Upper lobe of right lung (tissue), 1 donor: Measurements from ENCODE around the gene PDK1. TPM values are rescaled to one million over a fixed set of nuclear protein-coding genes. Genes with fewer than 3 reads are reported as not detected.

Source experiments
- ATAC-seq: fragments of 200-7000 bp; cut with Tn5 transposase; one replicate; pipeline ENCODE4 v1.9.1; 2020; ENCODE audit warnings: mild to moderate bottlenecking, moderate library complexity
- DNase-seq: peaks from one replicate; pipeline ENCODE4 v3.0.0-alpha.2; 2020
- H3K27ac ChIP-seq: fragments of 200-600 bp; one replicate; pipeline ENCODE4 v1.8.0; 2022
- H3K27me3 ChIP-seq: fragments of 200-600 bp; one replicate; pipeline ENCODE4 v1.8.0; 2022; ENCODE audit warnings: mild to moderate bottlenecking
- H3K36me3 ChIP-seq: fragments of 200-600 bp; one replicate; pipeline ENCODE4 v1.8.0; 2022
- H3K4me1 ChIP-seq: fragments of 200-600 bp; one replicate; pipeline ENCODE4 v1.8.0; 2022
- H3K4me3 ChIP-seq: fragments of 200-600 bp; one replicate; pipeline ENCODE4 v1.8.0; 2022; ENCODE audit warnings: mild to moderate bottlenecking
- H3K9me3 ChIP-seq: fragments of 200-600 bp; one replicate; pipeline ENCODE4 v1.8.0; 2022
- intact Hi-C: fragments of 100-400 bp; cut with DNase I; formaldehyde crosslinking; loops from one replicate; pipeline ENCODE4 v1.11.0; 2022
- total RNA-seq: library from RNA; stranded (reverse); fragmentation: NEBNext Ultra II Directional; extraction: Animal tissue kit (Norgen Biotek cat#: 25700); gene quantifications from one replicate; pipeline ENCODE4 v1.2.1, GENCODE V29; 2021
- TF ChIP-seq, protein P1 (sequence below): fragments of 200-600 bp; IDR thresholded peaks from one replicate; pipeline ENCODE4 v1.8.0; 2022; ENCODE audit warnings: antibody characterized with exemption
- donor health status: DM: no; HTN: yes; CAD: no; lungs with severe emphysema.

Gene PDK1
- total RNA-seq, 1 donor from 2014 or later: 6.0 TPM

DNA sequence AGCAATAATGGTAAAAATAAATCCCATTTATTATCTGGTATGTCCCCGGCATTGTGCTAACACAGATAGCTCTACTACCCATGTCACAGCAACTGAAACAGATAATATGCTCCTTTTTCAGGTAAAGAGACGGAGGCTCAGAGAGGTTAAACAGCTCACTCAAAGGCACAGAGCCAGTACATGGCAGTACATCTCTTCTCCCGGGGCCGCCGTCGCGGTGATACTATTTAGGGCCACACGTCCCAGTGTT, 693 bp upstream of the PDK1 start:
- intact Hi-C loops: no loop called here
- peak overlapping the region; percentile 87 for H3K27ac ChIP-seq
- TF ChIP-seq, protein P1, sequence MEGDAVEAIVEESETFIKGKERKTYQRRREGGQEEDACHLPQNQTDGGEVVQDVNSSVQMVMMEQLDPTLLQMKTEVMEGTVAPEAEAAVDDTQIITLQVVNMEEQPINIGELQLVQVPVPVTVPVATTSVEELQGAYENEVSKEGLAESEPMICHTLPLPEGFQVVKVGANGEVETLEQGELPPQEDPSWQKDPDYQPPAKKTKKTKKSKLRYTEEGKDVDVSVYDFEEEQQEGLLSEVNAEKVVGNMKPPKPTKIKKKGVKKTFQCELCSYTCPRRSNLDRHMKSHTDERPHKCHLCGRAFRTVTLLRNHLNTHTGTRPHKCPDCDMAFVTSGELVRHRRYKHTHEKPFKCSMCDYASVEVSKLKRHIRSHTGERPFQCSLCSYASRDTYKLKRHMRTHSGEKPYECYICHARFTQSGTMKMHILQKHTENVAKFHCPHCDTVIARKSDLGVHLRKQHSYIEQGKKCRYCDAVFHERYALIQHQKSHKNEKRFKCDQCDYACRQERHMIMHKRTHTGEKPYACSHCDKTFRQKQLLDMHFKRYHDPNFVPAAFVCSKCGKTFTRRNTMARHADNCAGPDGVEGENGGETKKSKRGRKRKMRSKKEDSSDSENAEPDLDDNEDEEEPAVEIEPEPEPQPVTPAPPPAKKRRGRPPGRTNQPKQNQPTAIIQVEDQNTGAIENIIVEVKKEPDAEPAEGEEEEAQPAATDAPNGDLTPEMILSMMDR: no peak
- H3K4me1 ChIP-seq: peaks cover 7% of the 10 kb centered on the region
- no peaks in the 10 kb centered on the region for H3K36me3 ChIP-seq
- peak overlapping the region; percentile 84 for H3K4me3 ChIP-seq
- H3K9me3 ChIP-seq: no peaks in the 10 kb centered on the region
- DNase-seq: no peak
- ATAC-seq: no peak
- H3K27me3 ChIP-seq: no peaks in the 10 kb centered on the region

DNA sequence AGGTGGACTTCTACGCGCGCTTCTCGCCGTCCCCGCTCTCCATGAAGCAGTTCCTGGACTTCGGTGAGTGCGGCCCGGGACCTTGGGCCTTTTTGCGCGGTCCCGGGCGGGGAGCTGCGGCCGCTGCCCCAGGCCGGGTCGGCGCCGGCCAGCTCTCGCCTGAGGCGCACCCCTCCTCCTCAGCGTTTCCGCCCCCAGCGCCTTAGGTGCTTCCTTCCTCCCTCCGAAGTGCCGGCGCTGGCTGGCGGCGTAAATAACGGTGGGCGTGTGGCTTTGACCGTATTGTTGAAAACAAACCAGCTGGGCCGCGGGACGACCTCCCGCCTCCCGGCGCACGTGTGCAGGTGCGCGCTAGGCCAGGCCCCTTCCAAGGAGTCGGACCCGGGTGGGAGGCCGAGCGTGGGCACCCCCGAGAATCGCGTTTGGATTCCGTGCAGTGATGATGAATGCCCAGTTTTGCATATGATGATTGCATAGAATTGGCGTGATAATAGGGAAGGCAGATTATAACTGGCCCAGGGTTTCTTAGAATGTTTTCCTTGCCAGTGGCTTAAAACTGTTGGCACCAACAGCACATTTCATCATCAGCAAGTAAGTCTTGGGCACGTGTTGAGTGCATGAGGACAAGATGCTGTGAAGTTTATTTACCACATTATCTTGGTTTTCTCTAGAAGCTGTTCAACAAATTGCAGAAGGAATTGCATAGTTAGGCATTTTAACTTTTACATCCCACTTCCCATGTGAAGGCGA, 569 bp downstream of the PDK1 start:
- intact Hi-C loops: no loop called here
- peak overlapping the region; percentile 87 for H3K27ac ChIP-seq
- peak; percentile 68 for ATAC-seq
- no peaks in the 10 kb centered on the region for H3K27me3 ChIP-seq
- H3K36me3 ChIP-seq: no peaks in the 10 kb centered on the region
- peak overlapping the region; percentile 84 for H3K4me3 ChIP-seq
- no peaks in the 10 kb centered on the region for H3K9me3 ChIP-seq
- peaks cover 7% of the 10 kb centered on the region for H3K4me1 ChIP-seq
- TF ChIP-seq, protein P1: no peak
- DNase-seq: peak; percentile 85

DNA sequence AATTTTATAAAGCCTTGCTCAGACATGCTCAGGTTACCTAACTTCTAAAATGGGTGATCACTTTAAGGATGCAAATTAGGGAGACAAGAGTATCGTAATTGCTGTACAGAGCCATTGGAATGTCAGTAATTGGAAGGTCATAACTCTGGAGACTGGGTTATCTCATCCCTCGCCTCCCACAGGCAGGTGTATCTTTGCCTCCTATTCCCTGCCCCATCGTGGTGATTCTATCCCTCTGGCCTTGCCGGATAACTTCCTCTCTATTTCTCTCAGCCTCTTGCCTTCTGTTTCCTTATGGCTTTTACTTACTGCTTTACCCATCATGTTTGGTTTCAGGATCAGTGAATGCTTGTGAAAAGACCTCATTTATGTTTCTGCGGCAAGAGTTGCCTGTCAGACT, 2.5 kb downstream of the PDK1 start:
- H3K27ac ChIP-seq: no peak overlapping the region
- H3K36me3 ChIP-seq: no peaks in the 10 kb centered on the region
- peaks cover 7% of the 10 kb centered on the region for H3K4me1 ChIP-seq
- intact Hi-C loops: no loop called here
- DNase-seq (no peak), ATAC-seq (no peak)
- no peak overlapping the region for H3K4me3 ChIP-seq
- H3K27me3 ChIP-seq: no peaks in the 10 kb centered on the region
- TF ChIP-seq, protein P1: no peak
- H3K9me3 ChIP-seq: no peaks in the 10 kb centered on the region

DNA sequence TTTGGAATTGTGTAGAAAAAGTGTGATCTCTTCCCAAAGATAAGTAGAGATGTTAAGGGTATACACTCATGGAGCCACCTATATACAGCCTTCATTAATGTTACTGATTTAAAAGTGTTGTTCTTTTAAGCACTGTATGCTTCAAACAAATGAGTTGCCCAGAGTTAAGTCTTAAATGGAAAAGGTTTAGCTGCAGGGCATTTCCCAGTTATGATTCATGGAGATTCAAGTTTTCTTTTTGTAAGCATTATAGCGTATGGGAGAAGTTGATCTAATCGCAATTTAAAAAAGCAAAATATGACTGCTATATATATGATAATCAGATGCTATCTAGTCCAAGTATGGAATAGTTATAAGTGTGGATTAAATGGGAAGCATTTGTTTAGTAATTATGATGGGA, 4.8 kb downstream of the PDK1 start:
- TF ChIP-seq, protein P1: no peak
- Histone ChIP-seq H3K27ac (no peak overlapping the region), H3K4me3 (no peak overlapping the region), H3K9me3 (no peaks in the 10 kb centered on the region), H3K36me3 (peaks cover 8% of the 10 kb centered on the region), H3K4me1 (peaks cover 7% of the 10 kb centered on the region), H3K27me3 (no peaks in the 10 kb centered on the region)
- intact Hi-C loops: no loop called here
- ATAC-seq (no peak), DNase-seq (no peak)

DNA sequence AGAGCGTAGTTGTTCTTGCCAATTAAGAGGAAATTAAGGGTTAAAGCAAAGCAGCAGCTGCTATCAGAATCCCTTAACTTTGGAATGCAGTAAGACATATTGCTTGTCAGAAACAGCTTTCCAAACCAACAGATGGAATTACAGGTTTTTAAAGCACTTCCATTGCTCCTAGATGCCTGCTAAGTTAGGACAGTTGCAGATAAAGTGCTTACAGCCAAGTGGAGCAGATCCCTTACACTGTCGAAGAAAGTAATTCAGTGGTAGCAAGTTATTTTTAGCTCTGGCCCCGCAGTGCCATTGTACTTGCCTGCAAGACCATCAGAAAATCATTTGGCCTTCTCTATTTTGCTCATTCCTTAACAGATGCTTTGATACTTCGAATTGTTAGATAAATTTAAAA, 5.4 kb downstream of the PDK1 start:
- Histone ChIP-seq H3K27me3 (no peaks in the 10 kb centered on the region), H3K36me3 (peaks cover 14% of the 10 kb centered on the region), H3K4me3 (no peak overlapping the region), H3K27ac (no peak overlapping the region), H3K9me3 (no peaks in the 10 kb centered on the region), H3K4me1 (peaks cover 7% of the 10 kb centered on the region)
- intact Hi-C loops: no loop called here
- no peak for ATAC-seq
- DNase-seq: no peak
- TF ChIP-seq, protein P1: no peak

DNA sequence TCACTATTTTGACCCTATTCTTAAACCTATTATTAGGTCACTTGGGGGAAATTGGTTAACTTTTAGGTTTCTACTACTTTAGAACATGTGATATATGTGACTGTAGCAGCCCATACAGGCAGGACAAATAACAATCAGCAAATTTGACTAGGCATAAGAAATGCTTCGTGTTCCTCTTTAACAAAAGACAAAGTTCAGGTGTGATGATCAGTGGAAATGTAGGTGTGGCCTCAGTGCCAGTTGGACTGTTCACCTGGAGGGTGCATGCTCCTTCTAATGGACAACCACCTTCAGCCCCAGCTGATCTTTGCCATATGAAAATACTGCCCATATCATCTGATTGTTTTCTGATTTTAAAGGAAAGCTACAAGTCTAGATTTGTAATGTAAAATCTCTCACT, 6.4 kb downstream of the PDK1 start:
- intact Hi-C loops: no loop called here
- no peak overlapping the region for H3K27ac ChIP-seq
- DNase-seq: no peak

More for the DNA sequence above, 6.4 kb downstream of the PDK1 start:
- TF ChIP-seq, protein P1: no peak
- ATAC-seq: no peak
- peaks cover 15% of the 10 kb centered on the region for H3K36me3 ChIP-seq
- no peak overlapping the region for H3K4me3 ChIP-seq
- no peaks in the 10 kb centered on the region for H3K9me3 ChIP-seq
- H3K27me3 ChIP-seq: no peaks in the 10 kb centered on the region
- peaks cover under 1% of the 10 kb centered on the region for H3K4me1 ChIP-seq
